ENCODE measurements around the gene RPLP1. TPM values are rescaled to one million over a fixed set of nuclear protein-coding genes. Genes with fewer than 3 reads are reported as not detected.

The RPLP1 gene
- polyA plus RNA-seq, 1 of the 3 experiments (the other 2 are of a cell fraction) = 1,792 TPM

DNA sequence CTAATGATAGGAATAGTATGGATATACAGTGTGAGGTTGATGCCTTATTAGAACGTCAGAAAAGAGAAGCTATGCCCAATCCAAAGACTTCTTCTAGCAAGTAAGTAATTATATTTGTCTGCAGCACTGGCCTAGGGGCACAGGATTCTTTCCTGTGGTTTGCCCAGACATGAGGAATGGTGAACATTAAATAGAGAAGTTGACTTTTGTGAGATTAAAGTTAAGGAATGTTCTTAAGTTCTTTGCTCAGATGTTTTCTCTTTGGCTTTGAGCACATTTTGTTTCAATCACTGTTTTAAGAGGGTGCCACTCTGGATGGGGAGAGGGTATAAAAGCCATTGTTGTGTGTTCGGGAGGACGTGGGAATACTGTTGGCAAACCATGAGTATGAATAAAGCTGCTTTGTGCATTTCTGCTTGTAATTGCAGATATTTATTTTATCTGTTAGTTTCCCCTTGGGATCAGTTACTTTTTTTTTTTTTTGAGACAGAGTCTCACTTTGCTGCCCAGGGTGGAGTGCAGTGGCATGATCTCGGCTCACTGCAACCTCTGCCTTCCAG lies 30.2 kb upstream of the RPLP1 start:
- H3K27me3 ChIP-seq (ENCODE audit: insufficient read depth) = no peaks in the 10 kb centered on the region
- H3K4me1 ChIP-seq (ENCODE audit: control insufficient read depth in 1 of 2, insufficient read depth in 2 of 2, low read depth in 1 of 2, low read length in 1 of 2) = peaks cover 0 to 10% of the 10 kb centered on the region in 2 experiments; a peak in 2 of 4 replicates
- peaks cover 49 to 55% of the 10 kb centered on the region in 2 experiments for H3K36me3 ChIP-seq (replicated peaks in 1 of 2; ENCODE audit: control insufficient read depth in 1 of 2, insufficient read depth in 2 of 2, low read length in 1 of 2)
- no peaks in the 10 kb centered on the region for H4K20me1 ChIP-seq (ENCODE audit: insufficient read depth)
- H3K79me2 ChIP-seq (ENCODE audit: insufficient read depth) = peaks cover 72% of the 10 kb centered on the region
- TF ChIP-seq CHD2 (IDR thresholded peaks at IDR 0.05; ENCODE audit: low read length, partially characterized antibody) (no peak), ELF1 (IDR thresholded peaks at IDR 0.05) (no peak), EZH2phosphoT487 (IDR thresholded peaks at IDR 0.05; ENCODE audit: borderline replicate concordance, low read depth) (no peak), RXRA (IDR thresholded peaks at IDR 0.05; ENCODE audit: borderline replicate concordance, low read depth) (no peak), NFIC (IDR thresholded peaks at IDR 0.05; ENCODE audit: borderline replicate concordance) (no peak), TEAD4 (IDR thresholded peaks at IDR 0.05; ENCODE audit: borderline replicate concordance, insufficient read depth) (no peak)
- TF ChIP-seq, protein P1, sequence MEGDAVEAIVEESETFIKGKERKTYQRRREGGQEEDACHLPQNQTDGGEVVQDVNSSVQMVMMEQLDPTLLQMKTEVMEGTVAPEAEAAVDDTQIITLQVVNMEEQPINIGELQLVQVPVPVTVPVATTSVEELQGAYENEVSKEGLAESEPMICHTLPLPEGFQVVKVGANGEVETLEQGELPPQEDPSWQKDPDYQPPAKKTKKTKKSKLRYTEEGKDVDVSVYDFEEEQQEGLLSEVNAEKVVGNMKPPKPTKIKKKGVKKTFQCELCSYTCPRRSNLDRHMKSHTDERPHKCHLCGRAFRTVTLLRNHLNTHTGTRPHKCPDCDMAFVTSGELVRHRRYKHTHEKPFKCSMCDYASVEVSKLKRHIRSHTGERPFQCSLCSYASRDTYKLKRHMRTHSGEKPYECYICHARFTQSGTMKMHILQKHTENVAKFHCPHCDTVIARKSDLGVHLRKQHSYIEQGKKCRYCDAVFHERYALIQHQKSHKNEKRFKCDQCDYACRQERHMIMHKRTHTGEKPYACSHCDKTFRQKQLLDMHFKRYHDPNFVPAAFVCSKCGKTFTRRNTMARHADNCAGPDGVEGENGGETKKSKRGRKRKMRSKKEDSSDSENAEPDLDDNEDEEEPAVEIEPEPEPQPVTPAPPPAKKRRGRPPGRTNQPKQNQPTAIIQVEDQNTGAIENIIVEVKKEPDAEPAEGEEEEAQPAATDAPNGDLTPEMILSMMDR (IDR thresholded peaks at IDR 0.05) = no peak
- no peak overlapping the region for H3K4me2 ChIP-seq
- H3K27ac ChIP-seq (ENCODE audit: low read depth in 2 of 2, low read length in 1 of 2) = no peak overlapping the region
- 82% methylated on average over 4 of the region's 4 CpGs for WGBS (ENCODE audit: low lambda C conversion rate)
- H3K9ac ChIP-seq = no peak overlapping the region
- DNase-seq = no peak
- no peaks in the 10 kb centered on the region for H3K9me2 ChIP-seq
- ChIA-PET CTCF (interaction anchor here (1.3 to 2.0 kb wide), 2 partner anchors 28 to 363 kb away, joined by 3 to 6 read pairs; no protein-coding TSS in a partner anchor), POLR2A (no interaction called here)
- H3K9me3 ChIP-seq = no peaks in the 10 kb centered on the region
- H3F3A ChIP-seq (replicated peaks; ENCODE audit: insufficient read depth) = no peaks in the 10 kb centered on the region
- no peak overlapping the region for H2AFZ ChIP-seq (ENCODE audit: low read depth)
- no peak overlapping the region for H3K4me3 ChIP-seq (ENCODE audit: low read depth in 2 of 2, low read length in 1 of 2)

DNA sequence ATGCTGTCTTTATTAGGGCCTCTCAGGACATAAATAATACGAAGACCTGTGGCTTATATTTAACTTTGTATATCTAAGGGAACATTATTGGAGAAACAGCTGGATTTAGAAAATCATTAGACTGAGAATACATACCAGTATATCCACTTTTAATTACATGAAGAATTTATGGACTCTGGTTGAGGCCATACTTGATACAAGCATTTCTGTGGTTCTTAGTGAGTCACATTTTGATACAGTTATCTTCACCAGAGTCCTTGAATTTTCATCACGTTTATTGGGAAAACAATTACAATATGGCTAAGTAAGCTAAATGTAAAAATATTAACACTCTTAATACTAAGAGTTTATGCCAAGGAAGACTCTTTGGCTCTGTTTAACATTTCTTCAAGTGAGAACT lies 28.6 kb upstream of the RPLP1 start:
- Histone ChIP-seq H3K79me2 (ENCODE audit: insufficient read depth) (peaks cover 66% of the 10 kb centered on the region), H3K4me3 (ENCODE audit: low read depth in 2 of 2, low read length in 1 of 2) (no peak overlapping the region), H3K9ac (no peak overlapping the region), H3K9me3 (no peaks in the 10 kb centered on the region), H3F3A (replicated peaks; ENCODE audit: insufficient read depth) (no peaks in the 10 kb centered on the region), H3K9me2 (no peaks in the 10 kb centered on the region), H3K4me1 (ENCODE audit: control insufficient read depth in 1 of 2, insufficient read depth in 2 of 2, low read depth in 1 of 2, low read length in 1 of 2) (no peaks in the 10 kb centered on the region), H4K20me1 (ENCODE audit: insufficient read depth) (no peaks in the 10 kb centered on the region), H2AFZ (ENCODE audit: low read depth) (no peak overlapping the region), H3K4me2 (no peak overlapping the region), H3K27me3 (ENCODE audit: insufficient read depth) (no peaks in the 10 kb centered on the region), H3K36me3 (replicated peaks in 1 of 2; ENCODE audit: control insufficient read depth in 1 of 2, insufficient read depth in 2 of 2, low read length in 1 of 2) (peaks cover 47 to 58% of the 10 kb centered on the region in 2 experiments), H3K27ac (ENCODE audit: low read depth in 2 of 2, low read length in 1 of 2) (no peak overlapping the region)
- POLR2A ChIA-PET = no interaction called here
- no peak for DNase-seq
- 88% methylated on average over 2 of the region's 2 CpGs for WGBS (ENCODE audit: low lambda C conversion rate)
- CTCF ChIA-PET = interaction anchor here (2.0 kb wide), 1 partner anchor 29 kb away, joined by 6 read pairs; no protein-coding TSS in a partner anchor
- TF ChIP-seq FOXJ3 (CRISPR knock-in tag; IDR thresholded peaks at IDR 0.05) = no peak
- TF ChIP-seq, protein P2, sequence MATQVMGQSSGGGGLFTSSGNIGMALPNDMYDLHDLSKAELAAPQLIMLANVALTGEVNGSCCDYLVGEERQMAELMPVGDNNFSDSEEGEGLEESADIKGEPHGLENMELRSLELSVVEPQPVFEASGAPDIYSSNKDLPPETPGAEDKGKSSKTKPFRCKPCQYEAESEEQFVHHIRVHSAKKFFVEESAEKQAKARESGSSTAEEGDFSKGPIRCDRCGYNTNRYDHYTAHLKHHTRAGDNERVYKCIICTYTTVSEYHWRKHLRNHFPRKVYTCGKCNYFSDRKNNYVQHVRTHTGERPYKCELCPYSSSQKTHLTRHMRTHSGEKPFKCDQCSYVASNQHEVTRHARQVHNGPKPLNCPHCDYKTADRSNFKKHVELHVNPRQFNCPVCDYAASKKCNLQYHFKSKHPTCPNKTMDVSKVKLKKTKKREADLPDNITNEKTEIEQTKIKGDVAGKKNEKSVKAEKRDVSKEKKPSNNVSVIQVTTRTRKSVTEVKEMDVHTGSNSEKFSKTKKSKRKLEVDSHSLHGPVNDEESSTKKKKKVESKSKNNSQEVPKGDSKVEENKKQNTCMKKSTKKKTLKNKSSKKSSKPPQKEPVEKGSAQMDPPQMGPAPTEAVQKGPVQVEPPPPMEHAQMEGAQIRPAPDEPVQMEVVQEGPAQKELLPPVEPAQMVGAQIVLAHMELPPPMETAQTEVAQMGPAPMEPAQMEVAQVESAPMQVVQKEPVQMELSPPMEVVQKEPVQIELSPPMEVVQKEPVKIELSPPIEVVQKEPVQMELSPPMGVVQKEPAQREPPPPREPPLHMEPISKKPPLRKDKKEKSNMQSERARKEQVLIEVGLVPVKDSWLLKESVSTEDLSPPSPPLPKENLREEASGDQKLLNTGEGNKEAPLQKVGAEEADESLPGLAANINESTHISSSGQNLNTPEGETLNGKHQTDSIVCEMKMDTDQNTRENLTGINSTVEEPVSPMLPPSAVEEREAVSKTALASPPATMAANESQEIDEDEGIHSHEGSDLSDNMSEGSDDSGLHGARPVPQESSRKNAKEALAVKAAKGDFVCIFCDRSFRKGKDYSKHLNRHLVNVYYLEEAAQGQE (IDR thresholded peaks at IDR 0.05; ENCODE audit: low read depth, low read length) = no peak
- no peak for TF ChIP-seq ELF1 (IDR thresholded peaks at IDR 0.05)
- no peak for TF ChIP-seq RFX5 (IDR thresholded peaks at IDR 0.05; ENCODE audit: low read length)
- no peak for TF ChIP-seq JUND (IDR thresholded peaks at IDR 0.05)
- TF ChIP-seq EP300 (IDR thresholded peaks at IDR 0.05; ENCODE audit: borderline replicate concordance in 1 of 2, low read depth in 1 of 2, low read length in 1 of 2) = no peak
- TF ChIP-seq, protein P3, sequence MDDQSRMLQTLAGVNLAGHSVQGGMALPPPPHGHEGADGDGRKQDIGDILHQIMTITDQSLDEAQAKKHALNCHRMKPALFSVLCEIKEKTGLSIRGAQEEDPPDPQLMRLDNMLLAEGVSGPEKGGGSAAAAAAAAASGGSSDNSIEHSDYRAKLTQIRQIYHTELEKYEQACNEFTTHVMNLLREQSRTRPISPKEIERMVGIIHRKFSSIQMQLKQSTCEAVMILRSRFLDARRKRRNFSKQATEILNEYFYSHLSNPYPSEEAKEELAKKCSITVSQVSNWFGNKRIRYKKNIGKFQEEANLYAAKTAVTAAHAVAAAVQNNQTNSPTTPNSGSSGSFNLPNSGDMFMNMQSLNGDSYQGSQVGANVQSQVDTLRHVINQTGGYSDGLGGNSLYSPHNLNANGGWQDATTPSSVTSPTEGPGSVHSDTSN (IDR thresholded peaks at IDR 0.05) = no peak
- TF ChIP-seq, protein P4, sequence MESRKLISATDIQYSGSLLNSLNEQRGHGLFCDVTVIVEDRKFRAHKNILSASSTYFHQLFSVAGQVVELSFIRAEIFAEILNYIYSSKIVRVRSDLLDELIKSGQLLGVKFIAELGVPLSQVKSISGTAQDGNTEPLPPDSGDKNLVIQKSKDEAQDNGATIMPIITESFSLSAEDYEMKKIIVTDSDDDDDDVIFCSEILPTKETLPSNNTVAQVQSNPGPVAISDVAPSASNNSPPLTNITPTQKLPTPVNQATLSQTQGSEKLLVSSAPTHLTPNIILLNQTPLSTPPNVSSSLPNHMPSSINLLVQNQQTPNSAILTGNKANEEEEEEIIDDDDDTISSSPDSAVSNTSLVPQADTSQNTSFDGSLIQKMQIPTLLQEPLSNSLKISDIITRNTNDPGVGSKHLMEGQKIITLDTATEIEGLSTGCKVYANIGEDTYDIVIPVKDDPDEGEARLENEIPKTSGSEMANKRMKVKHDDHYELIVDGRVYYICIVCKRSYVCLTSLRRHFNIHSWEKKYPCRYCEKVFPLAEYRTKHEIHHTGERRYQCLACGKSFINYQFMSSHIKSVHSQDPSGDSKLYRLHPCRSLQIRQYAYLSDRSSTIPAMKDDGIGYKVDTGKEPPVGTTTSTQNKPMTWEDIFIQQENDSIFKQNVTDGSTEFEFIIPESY (IDR thresholded peaks at IDR 0.05; ENCODE audit: borderline replicate concordance, low read depth) = no peak
- TF ChIP-seq GATA2 (CRISPR knock-in tag; IDR thresholded peaks at IDR 0.05) = no peak
- TF ChIP-seq TAF1 (IDR thresholded peaks at IDR 0.05; ENCODE audit: borderline replicate concordance, low read depth, low read length) = no peak
- TF ChIP-seq, protein P1 (IDR thresholded peaks at IDR 0.05) = no peak
